GM18526 (cell line): ENCODE results near the gene LPGAT1.

Experiments
- POLR2A ChIP-seq: IDR thresholded peaks from 3 replicates; pipeline ENCODE4 v1.6.1; 2011; ENCODE audit not compliant: insufficient read length; ENCODE audit errors: extremely low read depth

The LPGAT1 gene

DNA sequence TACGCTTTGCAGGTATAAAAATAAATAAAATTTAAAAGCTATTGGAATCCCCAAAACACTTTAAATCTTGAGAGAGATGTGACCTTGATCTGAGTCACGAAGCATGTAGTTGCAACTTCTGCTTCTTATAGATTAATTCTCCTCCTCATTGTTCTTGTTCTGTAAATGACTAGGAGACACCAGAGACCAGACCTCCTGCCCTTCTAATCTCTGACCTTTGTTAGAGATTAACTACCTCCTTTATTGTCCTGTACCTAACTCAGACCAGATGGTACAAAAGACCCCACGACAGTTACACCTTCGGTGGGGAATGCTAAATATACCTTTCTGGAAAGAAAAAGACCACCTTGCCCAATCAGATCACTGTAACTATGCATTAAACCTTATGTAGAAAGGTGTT is 78.2 kb downstream of the LPGAT1 start:
- no peak for TF ChIP-seq POLR2A

- TF ChIP-seq POLR2A = no peak
Measured at GRCh38 chr1:211751438-211751837, 79.1 kb downstream of the LPGAT1 start.

- TF ChIP-seq POLR2A = no peak
Measured at GRCh38 chr1:211750599-211750998, 80.0 kb downstream of the LPGAT1 start.

GRCh38 chr1:211749251-211749650 is 81.3 kb downstream of the LPGAT1 start:
- TF ChIP-seq POLR2A = no peak

DNA sequence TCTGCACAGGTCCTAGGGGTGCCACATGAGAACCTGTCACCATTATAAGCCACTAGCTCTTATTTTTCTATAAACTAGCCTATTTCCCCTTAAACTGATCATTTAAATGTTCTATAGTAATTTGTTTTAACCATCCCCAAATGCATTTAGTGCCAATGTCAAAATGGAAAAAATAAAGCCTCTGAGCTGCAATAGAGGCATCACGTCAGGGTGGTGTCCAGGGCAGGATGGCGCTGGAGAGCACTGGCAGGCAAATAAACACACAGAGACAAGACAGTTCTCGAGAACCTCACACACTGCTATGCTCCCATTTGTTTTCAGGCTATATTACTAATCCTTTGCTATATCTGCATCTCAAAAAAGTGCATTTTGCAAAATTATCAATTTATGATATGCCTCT is 81.8 kb downstream of the LPGAT1 start:
- no peak for TF ChIP-seq POLR2A

- no peak for TF ChIP-seq POLR2A
Measured at GRCh38 chr1:211742889-211743529, 87.6 kb downstream of the LPGAT1 start.

- TF ChIP-seq POLR2A = no peak
Measured at GRCh38 chr1:211742272-211742671, 88.3 kb downstream of the LPGAT1 start.

GRCh38 chr1:211741788-211742187 is 88.8 kb downstream of the LPGAT1 start:
- TF ChIP-seq POLR2A = no peak

GRCh38 chr1:211741116-211741515 is 89.4 kb downstream of the LPGAT1 start:
- TF ChIP-seq POLR2A = no peak

GRCh38 chr1:211739671-211740411 is 90.7 kb downstream of the LPGAT1 start:
- TF ChIP-seq POLR2A = no peak

DNA sequence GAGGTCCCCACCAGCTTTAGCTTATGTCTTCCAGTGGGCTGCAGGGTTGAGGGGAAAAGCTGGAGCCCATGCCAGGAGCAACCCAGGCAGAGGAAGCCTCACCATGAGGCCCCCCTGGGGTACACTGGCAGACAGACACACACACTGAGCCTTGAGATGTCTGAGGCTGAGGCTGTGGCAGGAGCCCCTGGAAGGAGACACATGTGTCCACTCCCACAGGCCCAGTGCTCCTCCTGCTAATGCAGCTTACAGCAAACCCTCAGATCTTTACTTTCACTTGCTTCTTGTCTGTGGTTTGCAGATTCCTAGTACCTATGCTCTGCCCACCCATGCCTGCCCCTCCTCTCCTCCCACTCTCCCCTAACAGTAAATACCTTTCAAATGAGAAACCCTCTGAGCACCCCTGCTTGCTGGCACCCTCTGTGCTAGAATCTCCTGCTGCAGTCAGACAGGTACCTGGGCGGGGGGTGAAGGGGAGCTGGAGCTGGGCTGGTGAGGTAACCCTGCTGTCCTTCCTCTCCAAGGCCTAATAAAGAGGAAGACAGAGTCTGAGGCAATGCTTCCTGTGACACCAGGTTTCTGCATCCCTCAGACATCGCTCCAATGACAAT is 91.8 kb downstream of the LPGAT1 start:
- no peak for TF ChIP-seq POLR2A

DNA sequence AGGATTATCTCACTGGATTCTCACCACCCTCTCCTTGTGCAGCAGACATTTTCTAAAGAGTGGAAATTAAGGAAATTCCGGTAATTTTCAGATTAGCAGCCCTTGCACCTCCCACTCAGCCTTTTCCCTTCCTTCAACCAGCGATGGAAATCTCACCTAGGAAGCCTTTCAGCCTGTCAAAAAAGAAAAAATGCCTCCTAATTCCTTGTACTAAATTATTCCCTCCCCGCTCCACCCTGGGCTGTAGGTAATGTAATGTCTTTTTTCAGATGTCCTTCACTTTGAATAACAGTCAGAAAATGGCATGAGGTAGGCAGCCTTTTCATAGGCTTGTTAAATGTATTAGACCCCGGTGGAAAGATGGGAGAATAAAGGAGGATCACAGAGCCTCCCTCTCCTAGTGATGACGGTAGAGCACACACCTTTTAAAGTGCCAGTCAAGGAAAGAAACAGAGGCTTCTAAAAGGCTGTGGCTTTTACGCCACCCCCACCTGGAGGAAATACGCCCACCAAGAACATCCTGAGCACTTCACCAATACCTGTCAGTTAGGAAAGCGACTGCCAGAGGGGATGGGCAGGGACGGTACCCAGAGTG is 92.4 kb downstream of the LPGAT1 start:
- no peak for TF ChIP-seq POLR2A

DNA sequence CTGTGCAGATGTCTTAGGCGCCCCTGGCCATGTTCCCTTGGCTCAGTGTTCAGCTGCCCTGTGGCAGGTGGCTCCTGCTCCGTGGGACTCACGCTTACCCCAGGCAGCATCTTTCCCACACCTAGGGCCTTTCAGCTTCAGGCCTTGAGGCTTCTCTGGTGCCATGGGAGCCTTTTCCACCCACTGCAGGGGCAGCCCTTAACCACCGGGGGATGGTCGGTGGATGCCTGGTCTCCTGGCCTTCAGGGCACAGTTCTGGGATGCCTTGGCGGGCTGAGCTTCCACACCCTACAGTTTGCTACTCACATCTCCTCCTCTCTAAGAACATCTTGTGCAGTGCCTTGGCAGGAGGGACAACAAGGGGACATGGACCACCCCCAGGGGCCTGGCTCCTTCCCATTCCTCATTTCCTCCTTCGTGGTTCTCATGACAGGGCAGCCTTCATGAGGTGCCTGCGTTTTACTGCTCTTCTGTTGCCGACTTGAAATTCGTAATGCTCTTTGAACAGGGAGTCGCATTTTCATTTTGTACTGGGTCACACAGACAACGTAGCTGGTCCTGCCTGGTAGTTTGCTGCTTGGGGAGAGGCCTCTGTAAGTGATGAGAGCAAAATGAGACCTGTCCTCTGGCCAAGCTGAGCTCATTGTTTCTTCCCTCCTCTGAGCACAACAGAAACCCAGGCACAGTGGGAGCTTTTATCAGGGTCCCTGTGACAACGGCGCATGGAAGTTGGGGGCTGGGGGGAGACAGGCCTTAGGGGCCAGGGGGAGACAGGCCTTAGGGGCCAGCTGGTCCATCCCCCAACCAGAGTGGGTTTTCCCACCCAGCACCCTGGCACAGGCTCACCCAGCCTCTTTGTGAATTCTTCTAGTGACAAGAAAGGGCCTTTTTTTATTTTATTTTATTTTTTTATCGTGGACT is 93.2 kb downstream of the LPGAT1 start:
- TF ChIP-seq POLR2A = no peak

- TF ChIP-seq POLR2A = no peak
Measured at GRCh38 chr1:211736351-211736915, 94.1 kb downstream of the LPGAT1 start.
